ENCODE measurements around the gene MRPL4. TPM values are rescaled to one million over a fixed set of nuclear protein-coding genes. Genes with fewer than 3 reads are reported as not detected.
A peak's percentile ranks its signal among the peaks of the same experiment; 100 is the strongest.

Gene MRPL4
- total RNA-seq, 1 donor from 2014 or later = 96.3 TPM

DNA sequence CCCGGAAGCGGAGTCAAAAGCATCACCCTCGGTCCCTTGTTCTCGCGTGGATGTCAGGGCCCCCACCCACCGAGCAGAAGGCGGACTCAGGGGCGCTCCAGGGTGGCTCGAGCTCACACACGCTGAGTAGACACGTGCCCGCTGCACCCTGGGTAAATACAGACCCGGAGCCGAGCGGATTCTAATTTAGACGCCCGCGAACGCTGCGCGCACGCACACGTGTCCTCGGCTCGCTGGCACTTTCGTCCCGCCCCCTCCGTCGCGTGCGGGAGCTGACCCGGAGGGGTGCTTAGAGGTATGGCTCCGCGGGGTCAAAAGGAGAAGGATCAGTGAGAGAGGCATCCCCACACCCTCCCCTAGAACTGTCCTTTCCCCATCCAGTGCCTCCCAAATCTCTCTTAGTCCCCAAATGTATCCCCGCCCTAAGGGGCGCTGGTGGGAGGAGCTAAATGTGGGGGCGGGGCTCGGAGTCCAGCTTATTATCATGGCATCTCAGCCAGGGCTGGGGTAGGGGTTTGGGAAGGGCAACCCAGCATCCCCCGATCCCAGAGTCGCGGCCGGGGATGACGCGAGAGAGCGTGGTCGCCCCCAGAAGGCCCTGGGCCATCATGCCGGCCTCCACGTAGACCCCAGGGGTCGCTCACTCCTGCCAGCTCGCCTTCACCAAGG, 37.3 kb downstream of the MRPL4 start:
- Histone ChIP-seq H3K4me3 (ENCODE audit: low read depth, low read length) (peak overlapping the region; percentile 14), H3K27me3 (ENCODE audit: control insufficient read depth, insufficient read depth, low read length) (peaks cover 74% of the 10 kb centered on the region), H3K36me3 (ENCODE audit: control insufficient read depth, insufficient read depth, low read length) (no peaks in the 10 kb centered on the region)
- no peak for DNase-seq (ENCODE audit: low read depth)
- TF ChIP-seq, protein P1, sequence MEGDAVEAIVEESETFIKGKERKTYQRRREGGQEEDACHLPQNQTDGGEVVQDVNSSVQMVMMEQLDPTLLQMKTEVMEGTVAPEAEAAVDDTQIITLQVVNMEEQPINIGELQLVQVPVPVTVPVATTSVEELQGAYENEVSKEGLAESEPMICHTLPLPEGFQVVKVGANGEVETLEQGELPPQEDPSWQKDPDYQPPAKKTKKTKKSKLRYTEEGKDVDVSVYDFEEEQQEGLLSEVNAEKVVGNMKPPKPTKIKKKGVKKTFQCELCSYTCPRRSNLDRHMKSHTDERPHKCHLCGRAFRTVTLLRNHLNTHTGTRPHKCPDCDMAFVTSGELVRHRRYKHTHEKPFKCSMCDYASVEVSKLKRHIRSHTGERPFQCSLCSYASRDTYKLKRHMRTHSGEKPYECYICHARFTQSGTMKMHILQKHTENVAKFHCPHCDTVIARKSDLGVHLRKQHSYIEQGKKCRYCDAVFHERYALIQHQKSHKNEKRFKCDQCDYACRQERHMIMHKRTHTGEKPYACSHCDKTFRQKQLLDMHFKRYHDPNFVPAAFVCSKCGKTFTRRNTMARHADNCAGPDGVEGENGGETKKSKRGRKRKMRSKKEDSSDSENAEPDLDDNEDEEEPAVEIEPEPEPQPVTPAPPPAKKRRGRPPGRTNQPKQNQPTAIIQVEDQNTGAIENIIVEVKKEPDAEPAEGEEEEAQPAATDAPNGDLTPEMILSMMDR (IDR thresholded peaks at IDR 0.05; ENCODE audit: insufficient read depth, low read length, poor library complexity, severe bottlenecking) = no peak

DNA sequence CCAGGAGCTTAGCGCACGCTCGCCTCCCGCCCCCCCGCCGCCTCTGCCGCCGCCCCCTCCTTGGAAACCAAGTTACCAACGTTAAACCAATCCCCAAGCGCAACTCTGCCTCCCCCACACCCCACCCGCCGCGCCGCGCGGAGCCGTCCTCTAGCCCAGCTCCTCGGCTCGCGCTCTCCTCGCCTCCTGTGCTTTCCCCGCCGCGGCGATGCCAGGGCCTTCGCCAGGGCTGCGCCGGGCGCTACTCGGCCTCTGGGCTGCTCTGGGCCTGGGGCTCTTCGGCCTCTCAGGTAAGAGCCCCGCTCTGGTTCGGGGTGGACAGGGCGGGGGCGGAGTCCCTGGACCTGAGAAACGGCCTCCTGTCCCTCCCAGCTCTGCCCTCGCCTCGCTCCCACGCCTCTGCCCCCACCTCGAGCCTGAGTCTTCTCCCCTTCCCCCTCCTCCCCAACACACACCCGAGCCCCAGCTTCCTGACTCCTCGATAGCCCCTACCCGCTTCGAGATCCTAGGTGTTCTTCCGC, 37.9 kb downstream of the MRPL4 start, which contains the start of gene ICAM5:
Gene ICAM5, plus strand, starts transcription at position 117 of the 521 bp plus-strand sequence. Its CDS starts 92 bp downstream, at position 209.
- H3K4me3 ChIP-seq (ENCODE audit: low read depth, low read length) = peak within 1 kb of the TSS; percentile 14
- peaks cover 80% of the 10 kb centered on the region for H3K27me3 ChIP-seq (ENCODE audit: control insufficient read depth, insufficient read depth, low read length)
- H3K36me3 ChIP-seq (ENCODE audit: control insufficient read depth, insufficient read depth, low read length) = no peaks in the 10 kb centered on the region
- TF ChIP-seq, protein P1 (IDR thresholded peaks at IDR 0.05; ENCODE audit: insufficient read depth, low read length, poor library complexity, severe bottlenecking) = no peak
- no peak for DNase-seq (ENCODE audit: low read depth)

DNA sequence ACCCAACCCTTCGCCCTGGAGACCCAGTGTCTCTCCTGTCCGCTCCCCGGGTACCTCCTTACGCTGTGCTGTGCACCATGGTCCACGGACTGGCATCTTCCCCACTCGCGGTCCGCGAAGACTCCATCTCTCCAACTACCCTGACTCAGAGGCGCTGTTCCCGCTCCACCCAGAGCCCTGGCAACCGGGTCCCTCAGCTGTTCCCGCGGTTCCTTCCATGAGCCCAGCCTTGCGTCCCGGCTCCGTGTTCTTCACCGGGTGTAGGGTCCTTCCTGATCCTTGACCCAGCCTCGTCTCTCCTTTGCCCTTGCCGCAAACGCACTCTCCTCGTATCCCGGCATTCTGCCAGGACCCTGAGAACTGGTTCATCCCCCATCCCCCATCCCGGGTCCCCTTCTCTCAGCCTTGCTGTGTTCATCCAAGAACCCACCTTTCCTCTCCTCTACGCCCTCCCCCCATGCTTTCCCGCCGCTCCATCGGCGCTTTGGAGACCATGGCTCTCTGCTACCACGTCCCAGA, 38.4 kb downstream of the MRPL4 start:
- peaks cover 86% of the 10 kb centered on the region for H3K27me3 ChIP-seq (ENCODE audit: control insufficient read depth, insufficient read depth, low read length)
- TF ChIP-seq, protein P1 (IDR thresholded peaks at IDR 0.05; ENCODE audit: insufficient read depth, low read length, poor library complexity, severe bottlenecking) = no peak
- H3K4me3 ChIP-seq (ENCODE audit: low read depth, low read length) = no peak overlapping the region
- no peaks in the 10 kb centered on the region for H3K36me3 ChIP-seq (ENCODE audit: control insufficient read depth, insufficient read depth, low read length)
- DNase-seq (ENCODE audit: low read depth) = no peak

DNA sequence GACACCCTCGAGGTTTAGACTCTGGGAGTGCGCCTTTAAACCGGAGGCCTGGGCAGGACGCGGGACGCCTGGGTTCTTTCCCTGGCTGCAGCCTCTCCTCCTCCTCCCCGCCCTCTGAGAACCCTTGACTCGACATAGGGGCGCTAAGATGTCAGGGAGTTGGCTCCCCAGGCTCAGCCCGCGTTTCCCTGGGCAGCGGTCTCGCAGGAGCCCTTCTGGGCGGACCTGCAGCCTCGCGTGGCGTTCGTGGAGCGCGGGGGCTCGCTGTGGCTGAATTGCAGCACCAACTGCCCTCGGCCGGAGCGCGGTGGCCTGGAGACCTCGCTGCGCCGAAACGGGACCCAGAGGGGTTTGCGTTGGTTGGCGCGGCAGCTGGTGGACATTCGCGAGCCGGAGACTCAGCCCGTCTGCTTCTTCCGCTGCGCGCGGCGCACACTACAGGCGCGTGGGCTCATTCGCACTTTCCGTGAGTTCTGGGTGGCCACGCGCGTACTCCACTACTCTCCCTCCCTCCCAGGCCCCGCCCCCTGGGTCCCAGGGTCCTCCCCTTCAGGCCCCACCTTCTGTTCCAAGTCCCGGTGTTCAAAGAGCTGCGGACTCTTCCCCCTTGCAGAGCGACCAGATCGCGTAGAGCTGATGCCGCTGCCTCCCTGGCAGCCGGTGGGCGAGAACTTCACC, 39.0 kb downstream of the MRPL4 start:
- H3K36me3 ChIP-seq (ENCODE audit: control insufficient read depth, insufficient read depth, low read length) = no peaks in the 10 kb centered on the region
- peaks cover 92% of the 10 kb centered on the region for H3K27me3 ChIP-seq (ENCODE audit: control insufficient read depth, insufficient read depth, low read length)
- TF ChIP-seq, protein P1 (IDR thresholded peaks at IDR 0.05; ENCODE audit: insufficient read depth, low read length, poor library complexity, severe bottlenecking) = no peak
- peak overlapping the region; percentile 22 for H3K4me3 ChIP-seq (ENCODE audit: low read depth, low read length)
- DNase-seq (ENCODE audit: low read depth) = no peak

DNA sequence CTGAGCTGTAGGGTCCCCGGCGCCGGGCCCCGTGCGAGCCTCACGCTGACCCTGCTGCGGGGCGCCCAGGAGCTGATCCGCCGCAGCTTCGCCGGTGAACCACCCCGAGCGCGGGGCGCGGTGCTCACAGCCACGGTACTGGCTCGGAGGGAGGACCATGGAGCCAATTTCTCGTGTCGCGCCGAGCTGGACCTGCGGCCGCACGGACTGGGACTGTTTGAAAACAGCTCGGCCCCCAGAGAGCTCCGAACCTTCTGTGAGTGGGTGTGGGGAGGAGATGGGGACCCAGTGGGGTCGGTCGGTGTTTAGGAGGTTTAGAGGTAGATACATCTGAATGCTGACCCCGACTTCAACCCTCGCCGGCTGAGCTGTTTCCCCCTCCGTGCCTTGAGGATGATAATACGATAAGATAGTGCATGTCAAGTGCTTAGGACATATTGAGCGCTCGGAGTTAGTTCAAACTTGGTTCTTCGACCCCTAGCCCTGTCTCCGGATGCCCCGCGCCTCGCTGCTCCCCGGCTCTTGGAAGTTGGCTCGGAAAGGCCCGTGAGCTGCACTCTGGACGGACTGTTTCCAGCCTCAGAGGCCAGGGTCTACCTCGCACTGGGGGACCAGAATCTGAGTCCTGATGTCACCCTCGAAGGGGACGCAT, 39.7 kb downstream of the MRPL4 start:
- Histone ChIP-seq H3K36me3 (ENCODE audit: control insufficient read depth, insufficient read depth, low read length) (no peaks in the 10 kb centered on the region), H3K27me3 (ENCODE audit: control insufficient read depth, insufficient read depth, low read length) (peaks cover 97% of the 10 kb centered on the region), H3K4me3 (ENCODE audit: low read depth, low read length) (peak overlapping the region; percentile 22)
- TF ChIP-seq, protein P1 (IDR thresholded peaks at IDR 0.05; ENCODE audit: insufficient read depth, low read length, poor library complexity, severe bottlenecking) = no peak
- no peak for DNase-seq (ENCODE audit: low read depth)

All from kidney epithelial cell (primary cell).